Omental fat pad (tissue), 4 donors: ENCODE results near the gene DOK3. TPM values are rescaled to one million over a fixed set of nuclear protein-coding genes. Genes with fewer than 3 reads are reported as not detected.

ENCODE experiments used
- ATAC-seq: fragments of 150-250 bp; one replicate; pipeline ENCODE4 v1.9.1; 2016; ENCODE audit warnings: mild to moderate bottlenecking, moderate library complexity; ENCODE audit not compliant: low FRiP score
- DNase-seq: peaks from one replicate; pipeline ENCODE4 v3.0.0-alpha.2; 2019; ENCODE audit warnings: low spot score
- CTCF ChIP-seq, 3 donors: fragments of 450-650 bp; IDR thresholded peaks; one replicate each; pipeline ENCODE4 v1.5.1; 2016 to 2017; ENCODE audit warnings: antibody characterized with exemption in 3 of 3, mild to moderate bottlenecking in 3 of 3, moderate library complexity in 2 of 3
- total RNA-seq, 4 donors: library from RNA; depleted of rRNA; stranded (reverse); fragments of >200 nt; gene quantifications; one replicate each; pipeline ENCODE4 v1.1.0, GENCODE V29; 2016

DOK3 gene, protein sequence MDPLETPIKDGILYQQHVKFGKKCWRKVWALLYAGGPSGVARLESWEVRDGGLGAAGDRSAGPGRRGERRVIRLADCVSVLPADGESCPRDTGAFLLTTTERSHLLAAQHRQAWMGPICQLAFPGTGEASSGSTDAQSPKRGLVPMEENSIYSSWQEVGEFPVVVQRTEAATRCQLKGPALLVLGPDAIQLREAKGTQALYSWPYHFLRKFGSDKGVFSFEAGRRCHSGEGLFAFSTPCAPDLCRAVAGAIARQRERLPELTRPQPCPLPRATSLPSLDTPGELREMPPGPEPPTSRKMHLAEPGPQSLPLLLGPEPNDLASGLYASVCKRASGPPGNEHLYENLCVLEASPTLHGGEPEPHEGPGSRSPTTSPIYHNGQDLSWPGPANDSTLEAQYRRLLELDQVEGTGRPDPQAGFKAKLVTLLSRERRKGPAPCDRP
- total RNA-seq, result 10 to 100 TPM in 3 of 4 donors, 1 to 10 TPM in 1; 7.4 to 41.0 (median 16.3) TPM

DNA sequence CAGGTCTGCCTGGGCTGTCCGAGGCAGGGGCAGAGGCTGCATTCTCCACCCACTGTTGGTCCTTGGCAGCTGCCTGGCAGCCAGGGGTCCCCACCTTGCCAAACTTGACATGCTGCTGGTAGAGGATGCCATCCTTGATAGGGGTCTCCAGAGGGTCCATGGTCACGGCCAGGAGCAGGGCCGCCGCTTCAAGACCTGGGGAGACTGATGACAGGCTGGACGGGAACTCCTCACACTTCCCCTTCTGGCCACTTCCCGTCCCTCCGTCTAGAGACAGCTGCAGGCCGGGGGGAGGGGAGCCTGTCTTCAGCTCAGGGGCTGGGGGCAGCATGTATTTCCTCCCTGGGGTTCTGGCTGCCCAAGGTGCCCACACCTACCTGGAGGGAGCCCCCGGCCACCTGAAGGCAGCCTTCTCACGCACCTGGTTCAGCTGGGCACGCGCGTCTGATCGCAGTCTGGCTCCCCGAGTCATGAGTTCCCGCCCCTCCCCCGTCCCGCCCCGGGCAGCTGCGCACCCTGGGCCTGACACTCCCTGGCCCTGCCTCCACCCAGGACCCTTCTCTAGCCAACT is at the start of gene DOK3:
TSS of gene DOK3 (minus strand) at position 446 of the 571 bp plus-strand sequence. CDS start at position 160, 286 bp downstream.
- peak; percentile 35 for ATAC-seq
- no peak for TF ChIP-seq CTCF (IDR thresholded peaks at IDR 0.05)
- DNase-seq, result no peak

DNA sequence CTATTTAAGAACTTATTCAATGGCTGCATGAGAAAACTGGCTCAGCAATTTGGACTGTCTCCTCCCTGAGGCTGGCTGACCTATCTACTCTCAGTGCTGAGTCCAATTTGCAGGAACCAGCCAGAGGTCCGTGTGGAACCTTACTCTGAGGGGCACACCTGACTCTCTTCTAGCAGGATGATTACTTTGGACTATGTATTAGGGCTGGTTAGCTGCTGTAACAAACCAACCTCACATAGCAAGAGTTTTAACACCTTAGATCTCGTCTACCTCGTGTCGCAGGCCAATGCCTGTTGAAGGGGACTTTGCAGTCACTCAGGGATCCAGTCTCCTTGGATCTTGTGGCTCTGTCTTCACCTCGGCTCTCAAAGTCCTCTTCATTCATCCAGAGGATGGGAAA is 48.2 kb upstream of the DOK3 start:
- no peak for TF ChIP-seq CTCF (IDR thresholded peaks at IDR 0.05)
- DNase-seq (no peak), ATAC-seq (no peak)

GRCh38 chr5:177557041-177557647 is 47.5 kb upstream of the DOK3 start:
- no peak for ATAC-seq

DNA sequence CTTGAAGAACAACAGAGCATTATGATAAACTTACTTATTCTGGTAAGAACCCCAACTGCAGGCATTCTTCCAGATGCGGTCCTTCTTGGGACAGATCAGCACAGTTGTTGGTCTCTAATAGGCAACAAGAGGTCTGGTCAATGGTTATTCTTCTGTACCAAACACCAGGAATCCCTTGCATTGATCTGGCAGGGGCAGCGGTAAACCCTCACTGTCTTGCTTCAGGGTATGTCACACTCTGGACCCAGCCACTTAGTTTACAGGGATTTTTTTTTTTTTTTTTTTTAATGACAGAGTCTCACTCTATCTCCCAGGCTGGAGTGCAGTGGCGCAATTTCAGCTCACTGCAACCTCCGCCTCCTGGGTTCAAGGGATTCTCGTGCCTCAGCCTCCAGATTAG is 46.0 kb upstream of the DOK3 start:
- TF ChIP-seq CTCF (IDR thresholded peaks at IDR 0.05), result no peak
- no peak for DNase-seq
- ATAC-seq, result no peak

More at GRCh38 chr5:177557041-177557647, 47.5 kb upstream of the DOK3 start:
- no peak for TF ChIP-seq CTCF (IDR thresholded peaks at IDR 0.05)
- no peak for DNase-seq

DNA sequence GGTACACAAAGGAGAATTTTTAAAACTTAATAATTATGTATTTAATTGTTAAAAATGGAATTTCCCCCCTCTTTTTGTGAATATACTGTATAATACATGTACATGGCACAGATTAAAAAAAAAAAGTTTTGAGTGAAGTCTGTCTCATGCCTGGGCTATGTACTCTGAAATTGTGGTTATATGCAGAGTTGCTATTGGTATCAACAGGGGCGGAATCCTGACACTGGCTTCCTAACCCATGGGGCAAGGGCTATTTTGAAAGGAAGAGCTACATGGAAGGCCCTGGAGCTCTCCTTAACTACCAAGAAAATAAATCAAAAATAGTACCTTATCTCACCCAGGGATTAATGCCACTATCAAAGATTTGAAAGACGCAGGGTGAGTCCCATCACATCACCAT is 45.6 kb upstream of the DOK3 start:
- no peak for DNase-seq
- no peak for ATAC-seq
- TF ChIP-seq CTCF (IDR thresholded peaks at IDR 0.05), result no peak

DNA sequence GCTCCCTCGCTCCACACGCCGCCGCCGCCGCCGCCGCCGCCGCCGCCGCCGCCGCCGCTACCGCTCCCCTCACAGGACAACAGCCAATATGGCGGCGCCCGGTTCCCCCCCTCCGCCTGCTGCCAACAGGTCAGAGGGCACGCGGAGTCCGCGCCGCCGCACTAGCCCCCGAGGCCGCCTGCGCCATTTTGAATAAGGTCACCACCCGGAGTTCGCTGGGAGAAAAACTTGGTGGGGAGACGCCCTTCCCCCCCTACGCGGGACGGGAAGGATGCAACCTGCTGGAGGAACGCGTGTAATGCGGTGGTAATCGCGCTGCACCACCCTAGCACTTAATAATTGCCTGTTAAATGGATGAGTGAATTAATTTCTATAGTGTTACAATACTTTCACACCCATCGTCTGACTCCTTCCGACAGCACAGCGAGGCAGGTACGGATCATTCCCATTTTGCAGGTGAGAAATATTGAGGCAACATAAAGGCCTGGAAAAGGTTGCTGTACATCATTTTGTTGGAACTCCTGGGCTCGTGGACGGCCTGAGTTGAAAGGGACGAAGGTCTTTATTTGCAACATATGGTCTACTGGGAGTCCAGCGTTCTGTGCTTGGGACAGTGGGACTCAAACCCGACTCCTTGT is 45.0 kb upstream of the DOK3 start, which contains the start of gene FAM193B:
TSS of gene FAM193B (minus strand) at position 90 of the 638 bp plus-strand sequence. CDS start 105 bp downstream, outside the sequence.
- no peak for TF ChIP-seq CTCF (IDR thresholded peaks at IDR 0.05)
- DNase-seq (peak; percentile 80), ATAC-seq (peak; percentile 92)
